Left lung (tissue), 10 donors: ENCODE measurements around the gene RASAL2. TPM values are rescaled to one million over a fixed set of nuclear protein-coding genes. Genes with fewer than 3 reads are reported as not detected.
"Not testable (repeated sequence)": the region's sequence is repeated elsewhere in the genome, so short reads cannot be mapped to it uniquely, and the experiment has no call there.

Experiments
- ATAC-seq: fragments of 200-7000 bp; cut with Tn5 transposase; one replicate; pipeline ENCODE4 v1.9.1; 2020; ENCODE audit warnings: moderate library complexity
- DNase-seq, 4 donors: peaks; one replicate each; pipeline ENCODE4 v3.0.0-alpha.2; 2013 to 2020
- H3K27ac ChIP-seq, 2 donors: fragments of 200-600 bp; sonication (generic) in 1 of 2; one replicate each; pipeline versions ENCODE4 v1.5.0 to v1.8.0; 2020 to 2021
- H3K27me3 ChIP-seq, 2 donors: fragments of 200-600 bp; sonication (generic) in 1 of 2; one replicate each; pipeline versions ENCODE4 v1.5.0 to v1.8.0; 2020 to 2021
- H3K36me3 ChIP-seq, 2 donors: fragments of 200-600 bp; sonication (generic) in 1 of 2; one replicate each; pipeline versions ENCODE4 v1.5.0 to v1.8.0; 2020 to 2021
- H3K4me1 ChIP-seq, 2 donors: fragments of 200-600 bp; one replicate each; pipeline ENCODE4 v1.8.0; 2021
- H3K4me3 ChIP-seq, 2 donors: fragments of 200-600 bp; sonication (generic) in 1 of 2; one replicate each; pipeline versions ENCODE4 v1.5.0 to v1.8.0; 2020 to 2021; ENCODE audit warnings: mild to moderate bottlenecking in 1 of 2
- H3K9me3 ChIP-seq, 2 donors: fragments of 200-600 bp; sonication (generic) in 1 of 2; one replicate each; pipeline versions ENCODE4 v1.5.0 to v1.8.0; 2020 to 2021
- intact Hi-C, 2 donors: fragments of 100-400 bp; cut with DNase I; formaldehyde crosslinking; loops; one replicate each; pipeline versions ENCODE4 v1.11.2 to v1.14.2; 2022
- polyA plus RNA-seq, 6 donors: library from polyadenylated mRNA; unstranded; fragments of 120-200 nt; gene quantifications; one replicate each; pipeline ENCODE4 v1.2.1, GENCODE V29; 2013; ENCODE audit not compliant: insufficient read length in 6 of 6
- total RNA-seq, 2 donors: library from RNA; stranded (reverse); fragmentation: NEBNext Ultra II Directional; extraction: Animal tissue kit (Norgen Biotek cat#: 25700); gene quantifications; one replicate each; pipeline ENCODE4 v1.2.1, GENCODE V29; 2021
- TF ChIP-seq, protein P1 (sequence below), 2 donors: fragments of 200-600 bp; sonication (generic) in 1 of 2; IDR thresholded peaks; one replicate each; pipeline versions ENCODE4 v1.5.0 to v1.8.0; 2021; ENCODE audit warnings: antibody characterized with exemption in 2 of 2
- donor health status: DM: no; HTN: yes; CAD: no.
- donor health status: DM: no; HTN: no; CAD: no.

RASAL2 gene
- total and polyA plus RNA-seq, 8 donors, result 26.4 to 35.6 (median 29.5) TPM

DNA sequence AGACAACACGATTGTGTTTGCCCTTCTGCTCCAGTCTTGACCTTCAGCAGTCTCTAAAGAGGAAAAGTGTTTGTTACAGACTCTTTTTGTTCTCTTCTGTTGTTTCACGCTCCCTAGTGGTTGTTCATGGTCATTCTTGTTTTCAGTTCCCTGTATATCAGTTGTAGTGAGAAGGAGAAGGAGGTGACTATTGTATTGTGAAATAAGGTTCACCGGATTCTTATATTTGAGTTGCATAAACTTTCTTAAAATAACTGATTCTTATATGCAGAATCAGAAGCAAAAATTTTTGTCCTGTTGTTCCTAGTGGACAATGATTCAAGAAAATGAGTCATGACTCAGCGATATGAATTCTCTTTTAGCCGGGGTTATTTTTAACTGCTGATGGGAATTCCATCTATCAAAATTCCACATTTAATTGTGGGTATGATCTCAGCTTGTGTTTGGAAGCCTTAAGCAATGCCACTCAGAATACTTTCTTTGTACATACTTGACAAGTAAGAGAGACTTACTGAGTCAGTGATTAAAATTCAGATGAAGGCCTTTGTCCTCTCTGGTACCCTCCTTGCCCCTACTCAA is 250.7 kb downstream of the RASAL2 start:
- Histone ChIP-seq H3K27me3 (no peaks in the 10 kb centered on the region), H3K27ac (peak overlapping the region; percentile 26 to 63), H3K36me3 (no peaks in the 10 kb centered on the region), H3K4me3 (no peak overlapping the region), H3K9me3 (no peaks in the 10 kb centered on the region), H3K4me1 (peaks cover 21 to 39% of the 10 kb centered on the region in 2 donors)
- ATAC-seq, result peak; percentile 82
- TF ChIP-seq, protein P1, sequence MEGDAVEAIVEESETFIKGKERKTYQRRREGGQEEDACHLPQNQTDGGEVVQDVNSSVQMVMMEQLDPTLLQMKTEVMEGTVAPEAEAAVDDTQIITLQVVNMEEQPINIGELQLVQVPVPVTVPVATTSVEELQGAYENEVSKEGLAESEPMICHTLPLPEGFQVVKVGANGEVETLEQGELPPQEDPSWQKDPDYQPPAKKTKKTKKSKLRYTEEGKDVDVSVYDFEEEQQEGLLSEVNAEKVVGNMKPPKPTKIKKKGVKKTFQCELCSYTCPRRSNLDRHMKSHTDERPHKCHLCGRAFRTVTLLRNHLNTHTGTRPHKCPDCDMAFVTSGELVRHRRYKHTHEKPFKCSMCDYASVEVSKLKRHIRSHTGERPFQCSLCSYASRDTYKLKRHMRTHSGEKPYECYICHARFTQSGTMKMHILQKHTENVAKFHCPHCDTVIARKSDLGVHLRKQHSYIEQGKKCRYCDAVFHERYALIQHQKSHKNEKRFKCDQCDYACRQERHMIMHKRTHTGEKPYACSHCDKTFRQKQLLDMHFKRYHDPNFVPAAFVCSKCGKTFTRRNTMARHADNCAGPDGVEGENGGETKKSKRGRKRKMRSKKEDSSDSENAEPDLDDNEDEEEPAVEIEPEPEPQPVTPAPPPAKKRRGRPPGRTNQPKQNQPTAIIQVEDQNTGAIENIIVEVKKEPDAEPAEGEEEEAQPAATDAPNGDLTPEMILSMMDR (IDR thresholded peaks at IDR 0.05), result peak; percentile 31 to 42
- DNase-seq, result peak in 1 of 4 donors; percentile 53
- intact Hi-C loops, result no loop called here

DNA sequence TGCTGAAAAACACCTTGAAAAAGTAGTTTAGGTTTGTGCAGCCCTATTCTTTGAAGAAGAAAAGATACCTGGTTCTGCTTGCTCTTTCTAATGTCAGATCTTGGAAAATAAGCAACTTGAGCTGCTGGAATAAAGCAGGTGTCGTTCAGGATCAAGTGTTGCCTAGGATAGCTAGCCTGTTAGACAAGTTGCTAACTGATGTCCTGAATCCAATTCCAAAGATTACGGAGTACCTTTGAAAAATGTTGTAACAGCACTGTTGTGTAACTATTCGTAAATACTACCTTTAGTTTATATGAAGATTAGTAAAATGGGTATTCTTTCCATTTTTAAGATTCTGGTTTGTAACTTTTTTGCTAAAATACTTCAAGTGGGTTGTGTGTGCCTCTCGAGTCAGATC is 251.3 kb downstream of the RASAL2 start:
- DNase-seq (no peak), ATAC-seq (peak; percentile 36)
- Histone ChIP-seq H3K27ac (peak overlapping the region; percentile 26 to 63), H3K36me3 (no peaks in the 10 kb centered on the region), H3K4me3 (no peak overlapping the region), H3K27me3 (no peaks in the 10 kb centered on the region), H3K9me3 (no peaks in the 10 kb centered on the region), H3K4me1 (peaks cover 21 to 38% of the 10 kb centered on the region in 2 donors)
- intact Hi-C loops, result no loop called here
- TF ChIP-seq, protein P1 (IDR thresholded peaks at IDR 0.05), result no peak

DNA sequence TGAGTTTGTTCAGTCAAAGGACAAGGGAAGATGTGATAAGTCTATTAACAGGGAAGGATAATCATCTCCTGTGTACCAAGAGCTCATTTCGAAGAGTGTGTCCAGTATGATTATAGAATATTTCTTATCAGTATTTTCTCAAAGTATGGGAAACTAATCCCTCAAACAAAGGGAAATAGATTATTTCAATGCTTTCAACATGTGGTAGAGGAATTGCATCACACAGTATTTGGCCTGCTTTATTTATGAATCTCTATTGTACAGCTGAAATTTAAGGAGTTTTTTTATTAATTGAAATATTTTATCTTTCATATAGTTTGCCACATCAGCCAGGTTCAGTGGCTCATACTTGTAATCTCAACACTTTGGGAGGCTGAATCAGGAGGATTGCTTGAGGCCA is 251.9 kb downstream of the RASAL2 start:
- H3K36me3 ChIP-seq, result no peaks in the 10 kb centered on the region
- no peaks in the 10 kb centered on the region for H3K27me3 ChIP-seq
- peak overlapping the region in 1 of 2 donors; percentile 26 for H3K27ac ChIP-seq
- intact Hi-C loops, result no loop called here
- DNase-seq (no peak), ATAC-seq (no peak)
- H3K4me3 ChIP-seq, result no peak overlapping the region
- no peaks in the 10 kb centered on the region for H3K9me3 ChIP-seq
- H3K4me1 ChIP-seq, result peaks cover 21 to 33% of the 10 kb centered on the region in 2 donors
- TF ChIP-seq, protein P1 (IDR thresholded peaks at IDR 0.05), result no peak

DNA sequence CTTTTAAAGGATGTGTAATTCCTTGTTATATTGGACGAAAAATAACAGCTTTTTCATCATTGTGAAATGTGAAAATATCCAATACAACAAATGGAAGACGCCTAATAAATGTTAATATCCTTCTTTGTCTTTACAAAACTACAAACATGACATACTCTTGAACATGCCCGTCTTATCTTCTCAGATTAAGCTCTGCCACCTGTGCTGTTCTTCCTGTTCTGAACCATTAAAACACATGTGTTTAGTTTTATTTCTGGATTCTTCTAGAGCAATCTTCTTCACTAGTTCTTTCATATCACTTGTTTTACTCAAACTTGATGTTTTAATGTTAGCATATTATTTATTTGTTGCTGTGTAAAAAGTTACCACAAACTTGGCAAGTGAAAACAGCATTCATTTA is 255.9 kb downstream of the RASAL2 start:
- Histone ChIP-seq H3K4me1 (peaks cover 9 to 13% of the 10 kb centered on the region in 2 donors), H3K27me3 (no peaks in the 10 kb centered on the region), H3K27ac (no peak overlapping the region), H3K36me3 (no peaks in the 10 kb centered on the region), H3K9me3 (peaks cover 0 to 5% of the 10 kb centered on the region in 2 donors), H3K4me3 (no peak overlapping the region)
- intact Hi-C loops, result no loop called here
- ATAC-seq (no peak), DNase-seq (no peak)
- TF ChIP-seq, protein P1 (IDR thresholded peaks at IDR 0.05), result no peak

DNA sequence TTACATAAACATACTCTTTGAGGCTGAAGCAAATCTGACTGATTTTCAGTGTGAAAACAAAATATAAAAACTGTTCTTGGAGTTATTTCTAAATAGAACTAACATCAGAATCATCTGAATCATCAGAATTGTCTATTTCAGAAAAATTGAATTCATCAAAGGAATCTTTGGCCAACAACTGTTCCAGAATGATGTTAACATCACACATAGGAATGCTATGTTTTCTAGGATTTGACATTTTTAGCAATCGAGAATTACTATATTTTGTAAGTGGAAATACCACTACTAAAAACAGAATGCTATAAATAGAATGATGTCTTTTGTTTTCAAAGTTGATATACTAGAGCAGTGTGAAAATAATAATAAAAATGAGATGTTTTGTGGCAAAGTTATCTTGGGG is 258.0 kb downstream of the RASAL2 start:
- H3K4me1 ChIP-seq, H3K9me3 ChIP-seq, intact Hi-C loops, H3K27ac ChIP-seq, H3K4me3 ChIP-seq, DNase-seq, H3K27me3 ChIP-seq, H3K36me3 ChIP-seq, ATAC-seq: not testable (repeated sequence)
